ENCODE results near the gene ARHGAP45.

Gene ARHGAP45

DNA sequence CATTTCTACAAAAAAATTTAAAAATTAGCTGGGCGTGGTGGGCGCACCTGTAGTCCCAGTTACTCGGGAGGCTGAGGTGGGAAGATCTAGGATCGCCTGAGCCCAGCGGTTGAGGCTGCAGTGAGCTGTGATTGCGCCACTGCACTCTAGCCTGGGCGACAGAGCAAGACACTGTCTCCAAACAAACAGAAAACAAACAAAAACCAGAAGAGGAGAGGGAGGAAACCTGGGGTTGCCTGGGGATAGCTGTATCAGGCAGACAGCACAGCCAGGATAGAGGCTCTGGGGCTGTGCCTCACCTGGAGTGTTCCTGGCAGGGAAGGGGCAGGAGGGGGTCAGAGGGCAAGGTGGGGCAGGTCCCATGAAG is 30.8 kb downstream of the ARHGAP45 start:
- H2AK5ac ChIP-seq (ENCODE audit: low read depth, low read length), result peak overlapping the region; percentile 91
- no peak overlapping the region for H2BK5ac ChIP-seq (ENCODE audit: low read length)
- H3K79me1 ChIP-seq (ENCODE audit: low read depth, low read length), result peaks cover 14% of the 10 kb centered on the region
- no peak overlapping the region for H2BK15ac ChIP-seq (ENCODE audit: low read length)
- peaks cover 14 to 34% of the 10 kb centered on the region in 2 donors for H3K4me1 ChIP-seq (ENCODE audit: control insufficient read depth in 2 of 2, insufficient read depth in 1 of 2, low read depth in 1 of 2, low read length in 2 of 2)
- no peak overlapping the region for H4K8ac ChIP-seq (ENCODE audit: low read depth, low read length)
- H2BK120ac ChIP-seq (ENCODE audit: low read depth, low read length), result no peak overlapping the region
- H2BK12ac ChIP-seq (ENCODE audit: low read length), result peak overlapping the region; percentile 16
- peak overlapping the region; percentile 1 for H3K23ac ChIP-seq (ENCODE audit: low read depth, low read length, poor library complexity)
- peak overlapping the region; percentile 47 for H3K14ac ChIP-seq (ENCODE audit: low read length)
- no peak overlapping the region for H3K4me3 ChIP-seq (ENCODE audit: low read length in 2 of 2)
- H3K36me3 ChIP-seq (replicated peaks in 1 of 2; ENCODE audit: control insufficient read depth in 2 of 2, insufficient read depth in 2 of 2, low read length in 2 of 2), result peaks cover 5 to 11% of the 10 kb centered on the region in 2 donors
- H3K27ac ChIP-seq (replicated peaks; ENCODE audit: low read length), result no peak overlapping the region
- peak overlapping the region; percentile 38 for H3K18ac ChIP-seq (ENCODE audit: low read length)
- no peak overlapping the region for H4K91ac ChIP-seq (ENCODE audit: low read depth, low read length, poor library complexity)
- no peak overlapping the region for H3K4ac ChIP-seq (ENCODE audit: low read length)
- H3K9me3 ChIP-seq (replicated peaks in 1 of 2; ENCODE audit: control insufficient read depth in 2 of 2, insufficient read depth in 1 of 2, low read depth in 1 of 2, low read length in 2 of 2), result no peaks in the 10 kb centered on the region
- H3K27me3 ChIP-seq (ENCODE audit: control insufficient read depth in 3 of 3, insufficient read depth in 3 of 3, low read depth in 1 of 3, low read length in 3 of 3), result no peaks in the 10 kb centered on the region
- H3K4me2 ChIP-seq (ENCODE audit: insufficient read depth, low read length, poor library complexity, severe bottlenecking), result no peak overlapping the region
- H3K9ac ChIP-seq (ENCODE audit: low read depth, low read length, poor library complexity), result peak overlapping the region; percentile 53
- H2AFZ ChIP-seq (ENCODE audit: low read length), result peak overlapping the region; percentile 83
- no CpG with 5 or more reads among the region's 7 CpGs for WGBS, 2 donors (ENCODE audit: extremely low coverage in 2 of 2, insufficient read length in 2 of 2, insufficient replicate concordance in 1 of 2)
- no peak for DNase-seq (ENCODE audit: low spot score)

DNA sequence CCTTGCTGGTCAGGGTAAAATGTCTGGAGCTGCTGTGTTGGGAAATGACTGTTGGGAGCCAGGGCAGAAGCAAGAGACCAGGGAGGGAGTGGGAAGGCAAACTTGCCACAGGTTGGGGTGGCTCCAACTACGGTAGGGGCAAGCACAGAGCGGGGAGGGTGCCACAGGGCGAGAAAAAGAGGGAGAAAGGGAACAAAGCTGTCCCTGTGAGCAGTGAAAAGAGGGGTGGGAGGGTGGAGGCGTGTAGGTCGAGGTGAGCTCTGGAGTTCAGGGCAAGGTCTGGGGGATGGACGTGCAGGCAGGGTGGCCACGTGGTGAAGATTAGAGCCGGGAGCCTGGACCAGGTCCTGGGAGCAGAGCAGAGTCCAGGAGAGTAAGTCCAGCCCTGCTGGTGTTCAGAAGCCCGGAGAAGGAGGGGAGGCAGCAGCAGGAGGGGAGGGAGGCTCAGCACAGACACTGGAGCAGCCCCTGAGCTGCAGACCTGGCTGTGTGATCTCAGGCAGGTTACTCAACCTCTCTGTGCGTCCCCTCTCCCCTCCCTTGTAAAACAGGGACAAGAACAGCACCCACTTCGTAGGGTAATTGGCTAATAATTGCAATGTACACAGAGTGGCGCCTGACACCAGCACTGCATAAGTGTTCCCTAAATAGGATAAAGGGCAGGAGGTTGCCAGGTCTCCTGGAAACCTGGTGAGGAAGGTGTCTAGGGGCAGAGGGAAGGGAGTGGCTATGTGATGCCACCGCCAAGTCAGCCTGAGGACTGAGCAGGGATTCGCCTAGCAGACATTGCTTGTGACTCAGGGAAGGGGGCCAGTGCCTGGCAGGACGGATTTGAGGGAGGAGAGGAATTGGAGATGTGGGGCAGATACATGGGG is 31.4 kb downstream of the ARHGAP45 start:
- Histone ChIP-seq H3K9me3 (replicated peaks in 1 of 2; ENCODE audit: control insufficient read depth in 2 of 2, insufficient read depth in 1 of 2, low read depth in 1 of 2, low read length in 2 of 2) (no peaks in the 10 kb centered on the region), H3K9ac (ENCODE audit: low read depth, low read length, poor library complexity) (peak overlapping the region; percentile 53), H3K4ac (ENCODE audit: low read length) (no peak overlapping the region), H3K4me1 (ENCODE audit: control insufficient read depth in 2 of 2, insufficient read depth in 1 of 2, low read depth in 1 of 2, low read length in 2 of 2) (peaks cover 15 to 37% of the 10 kb centered on the region in 2 donors), H4K8ac (ENCODE audit: low read depth, low read length) (peak overlapping the region; percentile 23), H3K4me3 (ENCODE audit: low read length in 2 of 2) (no peak overlapping the region), H2BK15ac (ENCODE audit: low read length) (peak overlapping the region; percentile 62), H3K27ac (replicated peaks; ENCODE audit: low read length) (no peak overlapping the region), H3K14ac (ENCODE audit: low read length) (no peak overlapping the region), H2AK5ac (ENCODE audit: low read depth, low read length) (peak overlapping the region; percentile 91), H2BK5ac (ENCODE audit: low read length) (peak overlapping the region; percentile 53), H3K36me3 (replicated peaks in 1 of 2; ENCODE audit: control insufficient read depth in 2 of 2, insufficient read depth in 2 of 2, low read length in 2 of 2) (peaks cover 3 to 5% of the 10 kb centered on the region in 2 donors), H2BK12ac (ENCODE audit: low read length) (peak overlapping the region; percentile 16), H3K23ac (ENCODE audit: low read depth, low read length, poor library complexity) (peak overlapping the region; percentile 1), H3K18ac (ENCODE audit: low read length) (peak overlapping the region; percentile 38), H3K79me1 (ENCODE audit: low read depth, low read length) (peaks cover 11% of the 10 kb centered on the region), H3K4me2 (ENCODE audit: insufficient read depth, low read length, poor library complexity, severe bottlenecking) (no peak overlapping the region), H2AFZ (ENCODE audit: low read length) (peak overlapping the region; percentile 83), H3K27me3 (ENCODE audit: control insufficient read depth in 3 of 3, insufficient read depth in 3 of 3, low read depth in 1 of 3, low read length in 3 of 3) (no peaks in the 10 kb centered on the region), H2BK120ac (ENCODE audit: low read depth, low read length) (no peak overlapping the region), H4K91ac (ENCODE audit: low read depth, low read length, poor library complexity) (no peak overlapping the region)
- no CpG with 5 or more reads among the region's 15 CpGs for WGBS, 2 donors (ENCODE audit: extremely low coverage in 2 of 2, insufficient read length in 2 of 2, insufficient replicate concordance in 1 of 2)
- no peak for DNase-seq (ENCODE audit: low spot score)

- peaks cover 14 to 34% of the 10 kb centered on the region in 2 donors for H3K4me1 ChIP-seq (ENCODE audit: control insufficient read depth in 2 of 2, insufficient read depth in 1 of 2, low read depth in 1 of 2, low read length in 2 of 2)
- H3K27ac ChIP-seq (replicated peaks; ENCODE audit: low read length), result peak overlapping the region; percentile 13
- H3K36me3 ChIP-seq (replicated peaks in 1 of 2; ENCODE audit: control insufficient read depth in 2 of 2, insufficient read depth in 2 of 2, low read length in 2 of 2), result peaks cover 6 to 9% of the 10 kb centered on the region in 2 donors
- H3K18ac ChIP-seq (ENCODE audit: low read length), result no peak overlapping the region
- no peak overlapping the region for H3K23ac ChIP-seq (ENCODE audit: low read depth, low read length, poor library complexity)
- H3K4me2 ChIP-seq (ENCODE audit: insufficient read depth, low read length, poor library complexity, severe bottlenecking), result no peak overlapping the region
- peaks cover 14% of the 10 kb centered on the region for H3K79me1 ChIP-seq (ENCODE audit: low read depth, low read length)
- H4K91ac ChIP-seq (ENCODE audit: low read depth, low read length, poor library complexity), result no peak overlapping the region
- H2BK120ac ChIP-seq (ENCODE audit: low read depth, low read length), result no peak overlapping the region
- no peak overlapping the region for H3K4me3 ChIP-seq (ENCODE audit: low read length in 2 of 2)
- H2BK12ac ChIP-seq (ENCODE audit: low read length), result no peak overlapping the region
- peak overlapping the region; percentile 78 for H2AFZ ChIP-seq (ENCODE audit: low read length)
- H3K9ac ChIP-seq (ENCODE audit: low read depth, low read length, poor library complexity), result no peak overlapping the region
- no peak overlapping the region for H2AK5ac ChIP-seq (ENCODE audit: low read depth, low read length)
- H4K8ac ChIP-seq (ENCODE audit: low read depth, low read length), result no peak overlapping the region
- no peak for DNase-seq (ENCODE audit: low spot score)
- WGBS, 2 donors (ENCODE audit: extremely low coverage in 2 of 2, insufficient read length in 2 of 2, insufficient replicate concordance in 1 of 2), result no CpG with 5 or more reads among the region's 9 CpGs
- no peak overlapping the region for H3K14ac ChIP-seq (ENCODE audit: low read length)
- peak overlapping the region; percentile 10 for H2BK5ac ChIP-seq (ENCODE audit: low read length)
- no peaks in the 10 kb centered on the region for H3K27me3 ChIP-seq (ENCODE audit: control insufficient read depth in 3 of 3, insufficient read depth in 3 of 3, low read depth in 1 of 3, low read length in 3 of 3)
- H2BK15ac ChIP-seq (ENCODE audit: low read length), result peak overlapping the region; percentile 78
- no peaks in the 10 kb centered on the region for H3K9me3 ChIP-seq (replicated peaks in 1 of 2; ENCODE audit: control insufficient read depth in 2 of 2, insufficient read depth in 1 of 2, low read depth in 1 of 2, low read length in 2 of 2)
- H3K4ac ChIP-seq (ENCODE audit: low read length), result no peak overlapping the region
These were observed 34.4 kb downstream of the ARHGAP45 start for GRCh38 chr19:1101337-1101698.

DNA sequence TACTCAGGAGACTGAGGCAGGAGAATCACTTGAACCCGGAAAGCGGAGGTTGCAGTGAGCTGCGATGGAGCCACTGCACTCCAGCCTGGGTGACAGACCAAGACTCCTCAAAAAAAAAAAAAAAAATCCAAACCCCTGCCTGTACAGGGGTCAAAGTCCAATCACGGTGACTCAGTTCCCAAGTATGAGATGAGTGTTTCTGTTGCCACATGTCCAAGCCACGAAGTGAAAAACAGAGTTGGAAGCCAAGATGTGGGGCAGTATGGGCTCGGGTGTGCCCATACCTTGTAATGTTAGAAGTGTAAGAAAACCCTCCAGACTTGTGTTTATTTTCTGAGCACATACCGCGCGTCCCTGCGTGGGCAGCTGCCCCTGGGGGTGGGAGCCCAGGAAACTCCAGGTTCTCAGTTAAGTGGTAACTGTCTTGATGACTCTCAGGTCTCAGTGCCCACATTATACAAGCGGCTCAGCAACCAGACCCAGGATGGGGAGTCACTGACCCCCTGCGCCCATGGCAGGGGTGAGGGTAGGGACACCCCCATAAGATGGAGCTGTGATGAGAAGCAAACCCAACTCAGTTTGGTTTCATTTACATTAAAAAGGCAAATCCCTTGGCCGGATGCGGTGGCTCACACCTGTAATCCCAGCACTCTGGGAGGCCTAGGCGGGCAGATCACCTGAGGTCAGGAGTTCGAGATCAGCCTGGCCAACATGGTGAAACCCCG is 35.6 kb downstream of the ARHGAP45 start:
- peak overlapping the region; percentile 44 for H3K9ac ChIP-seq (ENCODE audit: low read depth, low read length, poor library complexity)

More for the DNA sequence above, 35.6 kb downstream of the ARHGAP45 start:
- Histone ChIP-seq H3K4me1 (ENCODE audit: control insufficient read depth in 2 of 2, insufficient read depth in 1 of 2, low read depth in 1 of 2, low read length in 2 of 2) (peaks cover 14 to 34% of the 10 kb centered on the region in 2 donors), H3K14ac (ENCODE audit: low read length) (peak overlapping the region; percentile 38), H3K4me2 (ENCODE audit: insufficient read depth, low read length, poor library complexity, severe bottlenecking) (no peak overlapping the region), H2BK120ac (ENCODE audit: low read depth, low read length) (peak overlapping the region; percentile 72), H2AK5ac (ENCODE audit: low read depth, low read length) (peak overlapping the region; percentile 81), H3K27ac (replicated peaks; ENCODE audit: low read length) (no peak overlapping the region), H2BK5ac (ENCODE audit: low read length) (no peak overlapping the region), H4K8ac (ENCODE audit: low read depth, low read length) (no peak overlapping the region), H2AFZ (ENCODE audit: low read length) (no peak overlapping the region), H2BK12ac (ENCODE audit: low read length) (no peak overlapping the region), H3K4me3 (ENCODE audit: low read length in 2 of 2) (no peak overlapping the region), H2BK15ac (ENCODE audit: low read length) (peak overlapping the region; percentile 94), H3K79me1 (ENCODE audit: low read depth, low read length) (peaks cover 14% of the 10 kb centered on the region), H3K9me3 (replicated peaks in 1 of 2; ENCODE audit: control insufficient read depth in 2 of 2, insufficient read depth in 1 of 2, low read depth in 1 of 2, low read length in 2 of 2) (no peaks in the 10 kb centered on the region), H3K27me3 (ENCODE audit: control insufficient read depth in 3 of 3, insufficient read depth in 3 of 3, low read depth in 1 of 3, low read length in 3 of 3) (no peaks in the 10 kb centered on the region), H4K91ac (ENCODE audit: low read depth, low read length, poor library complexity) (no peak overlapping the region), H3K36me3 (replicated peaks in 1 of 2; ENCODE audit: control insufficient read depth in 2 of 2, insufficient read depth in 2 of 2, low read length in 2 of 2) (peaks cover 19 to 22% of the 10 kb centered on the region in 2 donors), H3K18ac (ENCODE audit: low read length) (peak overlapping the region; percentile 57), H3K23ac (ENCODE audit: low read depth, low read length, poor library complexity) (no peak overlapping the region), H3K4ac (ENCODE audit: low read length) (no peak overlapping the region)
- no CpG with 5 or more reads among the region's 17 CpGs for WGBS, 2 donors (ENCODE audit: extremely low coverage in 2 of 2, insufficient read length in 2 of 2, insufficient replicate concordance in 1 of 2)
- no peak for DNase-seq (ENCODE audit: low spot score)
